HUES6 (cell line): Measurements from ENCODE around the gene ORC4.
A peak's percentile ranks its signal among the peaks of the same experiment; 100 is the strongest.

ENCODE experiments used
- H3K27ac ChIP-seq: 2 replicates; pipeline ENCODE4 v1.7.0; 2013; ENCODE audit warnings: low read depth, mild to moderate bottlenecking, low read length, inconsistent platforms
- H3K27me3 ChIP-seq: 2 replicates; pipeline ENCODE4 v1.6.1; 2013; ENCODE audit warnings: low read length; ENCODE audit not compliant: control insufficient read depth, insufficient read depth
- H3K36me3 ChIP-seq: 2 replicates; pipeline ENCODE4 v1.6.1; 2013; ENCODE audit warnings: low read length; ENCODE audit not compliant: control insufficient read depth, insufficient read depth
- H3K4me1 ChIP-seq: 2 replicates; pipeline ENCODE4 v1.6.1; 2013; ENCODE audit warnings: low read length; ENCODE audit not compliant: control insufficient read depth, insufficient read depth
- H3K4me3 ChIP-seq: 2 replicates; pipeline ENCODE4 v1.5.1; 2013; ENCODE audit warnings: low read depth, low read length
- H3K9ac ChIP-seq: one replicate; pipeline ENCODE4 v1.6.1; 2013; ENCODE audit warnings: mild to moderate bottlenecking, low read length
- H3K9me3 ChIP-seq: 2 replicates; pipeline ENCODE4 v1.6.1; 2013; ENCODE audit warnings: low read depth, low read length; ENCODE audit not compliant: control insufficient read depth, insufficient read depth

ORC4 gene

GRCh38 chr2:148020111-148021058, at the start of gene ORC4:
ORC4 (minus strand) TSS chr2:148020737; CDS start chr2:147975958, 44,779 bp downstream.
- Histone ChIP-seq H3K9me3 (0 out of 2 replicates have a peak, but pooled peaks cover 2% of the 10 kb centered on the region), H3K9ac (peak within 1 kb of the TSS; percentile 79), H3K4me3 (peak within 1 kb of the TSS; percentile 88), H3K27ac (peak within 1 kb of the TSS; percentile 50; the same call in 1 of the 2 replicates), H3K4me1 (peaks cover 12% of the 10 kb centered on the region), H3K27me3 (no peaks in the 10 kb centered on the region), H3K36me3 (no peaks in the 10 kb centered on the region; the same call in 1 of the 2 replicates)

GRCh38 chr2:148067801-148068200, 47.3 kb upstream of the ORC4 start:
- no peaks in the 10 kb centered on the region for H3K36me3 ChIP-seq
- H3K9ac ChIP-seq: no peak overlapping the region
- H3K27ac ChIP-seq: no peak overlapping the region
- no peaks in the 10 kb centered on the region for H3K4me1 ChIP-seq
- no peaks in the 10 kb centered on the region for H3K27me3 ChIP-seq
- no peak overlapping the region for H3K4me3 ChIP-seq
- no peaks in the 10 kb centered on the region for H3K9me3 ChIP-seq

- Histone ChIP-seq H3K9ac (no peak overlapping the region), H3K27ac (no peak overlapping the region), H3K27me3 (no peaks in the 10 kb centered on the region), H3K4me1 (no peaks in the 10 kb centered on the region), H3K4me3 (no peak overlapping the region), H3K36me3 (no peaks in the 10 kb centered on the region), H3K9me3 (no peaks in the 10 kb centered on the region)
Observed at GRCh38 chr2:148065936-148066335, 45.4 kb upstream of the ORC4 start.

- no peak overlapping the region for H3K9ac ChIP-seq
- no peaks in the 10 kb centered on the region for H3K4me1 ChIP-seq
- H3K27ac ChIP-seq: no peak overlapping the region
- H3K9me3 ChIP-seq: no peaks in the 10 kb centered on the region
- no peak overlapping the region for H3K4me3 ChIP-seq
- no peaks in the 10 kb centered on the region for H3K27me3 ChIP-seq
- no peaks in the 10 kb centered on the region for H3K36me3 ChIP-seq
Observed at GRCh38 chr2:148063633-148064032, 43.1 kb upstream of the ORC4 start.

- no peak overlapping the region for H3K27ac ChIP-seq
- H3K9me3 ChIP-seq: no peaks in the 10 kb centered on the region
- H3K4me3 ChIP-seq: no peak overlapping the region
- no peaks in the 10 kb centered on the region; the same call in 1 of the 2 replicates for H3K4me1 ChIP-seq
- no peaks in the 10 kb centered on the region for H3K36me3 ChIP-seq
- H3K27me3 ChIP-seq: no peaks in the 10 kb centered on the region
- H3K9ac ChIP-seq: no peak overlapping the region
Observed at GRCh38 chr2:148058641-148059040, 38.1 kb upstream of the ORC4 start.

- H3K9me3 ChIP-seq: no peaks in the 10 kb centered on the region
- no peak overlapping the region for H3K4me3 ChIP-seq
- no peak overlapping the region for H3K27ac ChIP-seq
- H3K9ac ChIP-seq: no peak overlapping the region
- H3K27me3 ChIP-seq: no peaks in the 10 kb centered on the region
- no peaks in the 10 kb centered on the region for H3K36me3 ChIP-seq
- H3K4me1 ChIP-seq: peaks cover 7% of the 10 kb centered on the region; the same call in 1 of the 2 replicates
Observed at GRCh38 chr2:148052687-148053086, 32.1 kb upstream of the ORC4 start.

- H3K36me3 ChIP-seq: no peaks in the 10 kb centered on the region
- H3K4me3 ChIP-seq: no peak overlapping the region
- H3K9ac ChIP-seq: no peak overlapping the region
- H3K27me3 ChIP-seq: no peaks in the 10 kb centered on the region
- no peaks in the 10 kb centered on the region for H3K9me3 ChIP-seq
- H3K4me1 ChIP-seq: peaks cover 13% of the 10 kb centered on the region; the same call in 1 of the 2 replicates
- H3K27ac ChIP-seq: no peak overlapping the region
Observed at GRCh38 chr2:148049284-148049683, 28.7 kb upstream of the ORC4 start.

GRCh38 chr2:148048475-148049221, 28.1 kb upstream of the ORC4 start:
- Histone ChIP-seq H3K36me3 (no peaks in the 10 kb centered on the region), H3K9me3 (no peaks in the 10 kb centered on the region), H3K27ac (no peak overlapping the region), H3K4me3 (no peak overlapping the region), H3K9ac (no peak overlapping the region), H3K27me3 (no peaks in the 10 kb centered on the region), H3K4me1 (peaks cover 13% of the 10 kb centered on the region; the same call in 1 of the 2 replicates)

GRCh38 chr2:148046802-148047201, 26.3 kb upstream of the ORC4 start:
- Histone ChIP-seq H3K4me1 (peaks cover 13% of the 10 kb centered on the region; the same call in 1 of the 2 replicates), H3K27ac (no peak overlapping the region), H3K9ac (no peak overlapping the region), H3K27me3 (no peaks in the 10 kb centered on the region), H3K9me3 (no peaks in the 10 kb centered on the region), H3K4me3 (no peak overlapping the region), H3K36me3 (no peaks in the 10 kb centered on the region)

GRCh38 chr2:148044322-148044721, 23.8 kb upstream of the ORC4 start:
- Histone ChIP-seq H3K9me3 (no peaks in the 10 kb centered on the region), H3K4me3 (no peak overlapping the region), H3K9ac (no peak overlapping the region), H3K4me1 (peaks cover 7% of the 10 kb centered on the region; the same call in 1 of the 2 replicates), H3K36me3 (no peaks in the 10 kb centered on the region), H3K27ac (no peak overlapping the region), H3K27me3 (no peaks in the 10 kb centered on the region)

- Histone ChIP-seq H3K4me3 (no peak overlapping the region), H3K4me1 (peaks cover 9% of the 10 kb centered on the region), H3K36me3 (no peaks in the 10 kb centered on the region), H3K9ac (no peak overlapping the region), H3K27ac (no peak overlapping the region), H3K9me3 (no peaks in the 10 kb centered on the region), H3K27me3 (no peaks in the 10 kb centered on the region)
Observed at GRCh38 chr2:148042219-148042618, 21.7 kb upstream of the ORC4 start.
